GM12878 (cell line): Measurements from ENCODE around the gene THY1. TPM values are rescaled to one million over a fixed set of nuclear protein-coding genes. Genes with fewer than 3 reads are reported as not detected.

Experiments used
- ATAC-seq: fragments of 200-7000 bp; cut with Tn5 transposase; 3 replicates; pipeline ENCODE4 v1.9.1; 2020; ENCODE audit warnings: mild to moderate bottlenecking, moderate library complexity
- BruUV-seq: library from RNA; stranded (reverse); fragments of 400-500 nt; replicated peaks from 2 replicates; lab custom pipeline; 2021; lab: Mats Ljungman, UMichigan
- CTCF ChIA-PET: fragments of 300-600 bp; sonication (Branson Sonifier 250); formaldehyde crosslinking; extraction: SDS; loops from one replicate; lab custom pipeline; 2021; ENCODE audit warnings: inconsistent platforms; lab: Yijun Ruan, JAX
- POLR2A ChIA-PET: fragments of 350-600 bp; formaldehyde crosslinking; extraction: SDS; loops from one replicate; lab custom pipeline; 2021; ENCODE audit warnings: inconsistent platforms; lab: Charles Lee
- RAD21 ChIA-PET: fragments of 300-600 bp; sonication (Branson Sonifier 250); formaldehyde crosslinking; loops from one replicate; lab custom pipeline; 2023; ENCODE audit warnings: antibody characterized with exemption; ENCODE audit not compliant: unreplicated experiment; lab: Charles Lee
- SMC1A ChIA-PET: fragments of 300-600 bp; sonication (Branson Sonifier 250); formaldehyde crosslinking; loops from one replicate; lab custom pipeline; 2023; ENCODE audit not compliant: unreplicated experiment, uncharacterized antibody; lab: Charles Lee
- DNase-seq: peaks from one replicate; pipeline ENCODE4 v3.0.0-alpha.2; 2011; ENCODE audit warnings: low read depth, low spot score
- FAIRE-seq: peaks from 3 replicates; lab custom pipeline; 2011; peaks lifted over from hg19 to GRCh38; lab: Jason Lieb, UNC
- H2AFZ ChIP-seq: 2 replicates; pipeline ENCODE4 v1.6.0; 2011; ENCODE audit warnings: low read depth, low read length, control low read depth; ENCODE audit not compliant: control insufficient read depth
- H3K27ac ChIP-seq: 2 replicates; pipeline ENCODE4 v1.5.1; 2011; ENCODE audit warnings: control low read depth; ENCODE audit not compliant: control insufficient read depth, insufficient read depth
- H3K27me3 ChIP-seq, 2 experiments: replicated peaks in 1 of 2; 2 replicates each; pipeline versions ENCODE4 v1.6.0 to v1.6.1; 2011; ENCODE audit warnings: low read length in 1 of 2; ENCODE audit not compliant: control insufficient read depth in 2 of 2, insufficient read depth in 2 of 2
- H3K36me3 ChIP-seq, 2 experiments: 2 replicates each; pipeline ENCODE4 v1.5.1; 2011; ENCODE audit warnings: low read length in 1 of 2; ENCODE audit not compliant: control insufficient read depth in 2 of 2, insufficient read depth in 2 of 2
- H3K4me1 ChIP-seq: 2 replicates; pipeline ENCODE4 v1.6.1; 2011; ENCODE audit warnings: mild to moderate bottlenecking, low read length, moderate library complexity, mixed read lengths; ENCODE audit not compliant: control insufficient read depth, insufficient read depth
- H3K4me2 ChIP-seq: 2 replicates; pipeline ENCODE4 v1.6.0; 2011; ENCODE audit warnings: control low read depth; ENCODE audit not compliant: control insufficient read depth, insufficient read depth
- H3K4me3 ChIP-seq: fragments of 200-600 bp; sonication (generic); 2 replicates; pipeline ENCODE4 v1.5.1; 2016
- H3K79me2 ChIP-seq: 2 replicates; pipeline ENCODE4 v1.6.0; 2011; ENCODE audit warnings: low read length; ENCODE audit not compliant: control insufficient read depth, insufficient read depth
- H3K9ac ChIP-seq: 2 replicates; pipeline ENCODE4 v1.8.0; 2011; ENCODE audit warnings: low read length, control low read depth, mixed read lengths; ENCODE audit not compliant: control insufficient read depth, insufficient read depth
- H3K9me3 ChIP-seq: replicated peaks from 3 replicates; pipeline ENCODE4 v1.5.1; 2011; ENCODE audit warnings: mild to moderate bottlenecking, low read length; ENCODE audit not compliant: control insufficient read depth, insufficient read depth
- H4K20me1 ChIP-seq: 2 replicates; pipeline ENCODE4 v1.6.0; 2011; ENCODE audit not compliant: control insufficient read depth, insufficient read depth
- BACH1 ChIP-seq: fragments of 450-650 bp; IDR thresholded peaks from 2 replicates; pipeline ENCODE4 v1.6.1; 2017; ENCODE audit warnings: mild to moderate bottlenecking, borderline replicate concordance
- CBFB ChIP-seq: IDR thresholded peaks from 2 replicates; pipeline ENCODE4 v1.6.1; 2016; ENCODE audit warnings: antibody characterized with exemption, low read depth
- ETV6 ChIP-seq, 2 experiments: fragments of 450-650 bp in 1 of 2; IDR thresholded peaks in 1 of 2; conservative IDR thresholded peaks in 1 of 2; 2 replicates each; pipeline ENCODE4 v1.6.1; 2014; ENCODE audit warnings: antibody characterized with exemption in 1 of 2, borderline replicate concordance in 1 of 2, low read depth in 1 of 2, mild to moderate bottlenecking in 1 of 2, moderate library complexity in 1 of 2
- MEF2B ChIP-seq: fragments of 450-650 bp; IDR thresholded peaks from 2 replicates; pipeline ENCODE4 v1.6.1; 2018; ENCODE audit warnings: mild to moderate bottlenecking, moderate library complexity; ENCODE audit not compliant: partially characterized antibody, poor library complexity, severe bottlenecking
- MXI1 ChIP-seq: fragments of 150-350 bp; IDR thresholded peaks from 2 replicates; pipeline ENCODE4 v1.6.1; 2011; ENCODE audit warnings: low read depth, mild to moderate bottlenecking, inconsistent platforms, low read length, improper control_type of control experiment
- MYB ChIP-seq: fragments of 150-350 bp; IDR thresholded peaks from 2 replicates; pipeline ENCODE4 v1.6.1; 2014; ENCODE audit warnings: mild to moderate bottlenecking, low read depth, low read length, borderline replicate concordance
- SUZ12 ChIP-seq: fragments of 200-600 bp; sonication (generic); IDR thresholded peaks from one replicate; pipeline ENCODE4 v1.6.1; 2018; ENCODE audit warnings: antibody characterized with exemption, mild to moderate bottlenecking; ENCODE audit not compliant: unreplicated experiment
- WGBS: methylation state at CpG from one replicate; pipeline ENCODE4 v1.1.6; 2016; ENCODE audit warnings: low lambda C conversion rate; ENCODE audit not compliant: insufficient replicate concordance, insufficient coverage; ENCODE audit errors: missing lambda C conversion rate; 5-methylcytosine and 5-hydroxymethylcytosine counted together
- in situ Hi-C: fragments of 300-500 bp; cut with MboI; formaldehyde crosslinking; loops from 9 replicates; pipeline ENCODE4 v1.14.3; 2018; ENCODE audit warnings: mixed read lengths
- intact Hi-C: fragments of 100-400 bp; cut with micrococcal nuclease; formaldehyde crosslinking; loops from one replicate; pipeline ENCODE4 v1.14.2; 2022; ENCODE audit not compliant: unreplicated experiment
- polyA plus RNA-seq, 11 experiments: library from polyadenylated mRNA; depleted of rRNA in 4 of 11; unstranded in 6 of 11; stranded (reverse) in 5 of 11; fragments of >200 nt; fragmentation: Nextera tagmentation in 4 of 11; fragmentation: Illumina TruSeq in 1 of 11; extraction: Ambion mirVana in 4 of 11; extraction: Trizol in 1 of 11; gene quantifications; 1 replicate in 1 of 11; 2 replicates in 10 of 11; pipeline versions ENCODE4 v1.2.1 to v1.2.3, GENCODE V29; 2011 to 2016; ENCODE audit warnings: inconsistent platforms in 2 of 11, missing spikeins in 2 of 11, low read depth in 1 of 11
- total RNA-seq, 4 experiments: library from RNA; depleted of rRNA in 3 of 4; stranded (reverse); fragments of >200 nt in 3 of 4; fragmentation: Illumina TruSeq in 1 of 4; extraction: Trizol in 1 of 4; gene quantifications; 2 replicates each; pipeline versions ENCODE4 v1.2.1 to v1.2.3, GENCODE V29; 2013 to 2021
- TF ChIP-seq, protein P1 (sequence below): fragments of 450-650 bp; IDR thresholded peaks from 2 replicates; pipeline ENCODE4 v1.6.1; 2016; ENCODE audit warnings: mild to moderate bottlenecking
- TF ChIP-seq, protein P2 (sequence below): fragments of 450-650 bp; IDR thresholded peaks from 2 replicates; pipeline ENCODE4 v1.6.1; 2018; ENCODE audit warnings: borderline replicate concordance, mild to moderate bottlenecking; ENCODE audit not compliant: partially characterized antibody

THY1 gene
- total and polyA plus RNA-seq, 10 of the 15 experiments (the other 5 are each of a cell fraction or from before 2014, with no cell fraction given) = 0.86 to 20.1 (median 3.2) TPM

DNA sequence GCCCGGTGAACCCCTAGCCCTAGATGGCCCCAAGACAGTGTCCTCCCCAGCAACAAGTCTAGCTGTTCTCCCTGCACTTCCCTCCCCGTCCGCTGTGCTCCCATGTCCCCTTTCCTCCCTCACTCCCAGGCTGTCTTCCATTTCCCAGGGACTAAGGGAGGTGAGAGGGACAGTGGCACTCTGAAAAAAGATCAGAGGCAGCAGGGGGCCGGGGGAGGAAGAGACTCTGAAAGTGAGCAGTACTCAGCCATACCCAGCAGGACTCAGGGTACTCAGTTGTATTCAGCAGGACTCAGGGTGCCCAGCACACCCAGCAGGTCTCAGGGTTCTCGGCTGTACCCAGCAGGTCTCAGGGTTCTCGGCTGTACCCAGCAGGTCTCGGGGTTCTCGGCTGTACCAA is 48.4 kb upstream of the THY1 start:
- peaks cover 0 to 1% of the 10 kb centered on the region in 2 experiments; a peak in 1 of 4 replicates for H3K27me3 ChIP-seq
- RAD21 ChIA-PET = no interaction called here
- H3K9me3 ChIP-seq = no peaks in the 10 kb centered on the region
- H3K27ac ChIP-seq = no peak overlapping the region
- intact Hi-C loops (loop anchor here (5.0 kb wide), 1 partner anchor 134 kb away; no protein-coding TSS in a partner anchor), in situ Hi-C loops (loop anchor here (5.0 kb wide), 1 partner anchor 114 kb away; no protein-coding TSS in a partner anchor)
- no peaks in the 10 kb centered on the region for H3K36me3 ChIP-seq
- SMC1A ChIA-PET = no interaction called here
- H3K79me2 ChIP-seq = no peaks in the 10 kb centered on the region
- no peak for FAIRE-seq
- DNase-seq = no peak
- no peak overlapping the region for H3K4me3 ChIP-seq
- H4K20me1 ChIP-seq = no peaks in the 10 kb centered on the region
- CTCF ChIA-PET = interaction anchor here (2.5 kb wide), 1 partner anchor 116 kb away, joined by 8 read pairs; no protein-coding TSS in a partner anchor
- WGBS = 10% methylated on average over 8 of the region's 8 CpGs
- BruUV-seq = no TSS peak
- no peak overlapping the region for H3K9ac ChIP-seq
- no peak overlapping the region for H2AFZ ChIP-seq
- no peak for TF ChIP-seq CBFB
- POLR2A ChIA-PET = interaction anchor here (0.7 kb wide), 1 partner anchor 817 kb away, joined by 3 read pairs; no protein-coding TSS in a partner anchor
- H3K4me2 ChIP-seq = no peak overlapping the region
- ATAC-seq = no peak
- H3K4me1 ChIP-seq = no peaks in the 10 kb centered on the region

DNA sequence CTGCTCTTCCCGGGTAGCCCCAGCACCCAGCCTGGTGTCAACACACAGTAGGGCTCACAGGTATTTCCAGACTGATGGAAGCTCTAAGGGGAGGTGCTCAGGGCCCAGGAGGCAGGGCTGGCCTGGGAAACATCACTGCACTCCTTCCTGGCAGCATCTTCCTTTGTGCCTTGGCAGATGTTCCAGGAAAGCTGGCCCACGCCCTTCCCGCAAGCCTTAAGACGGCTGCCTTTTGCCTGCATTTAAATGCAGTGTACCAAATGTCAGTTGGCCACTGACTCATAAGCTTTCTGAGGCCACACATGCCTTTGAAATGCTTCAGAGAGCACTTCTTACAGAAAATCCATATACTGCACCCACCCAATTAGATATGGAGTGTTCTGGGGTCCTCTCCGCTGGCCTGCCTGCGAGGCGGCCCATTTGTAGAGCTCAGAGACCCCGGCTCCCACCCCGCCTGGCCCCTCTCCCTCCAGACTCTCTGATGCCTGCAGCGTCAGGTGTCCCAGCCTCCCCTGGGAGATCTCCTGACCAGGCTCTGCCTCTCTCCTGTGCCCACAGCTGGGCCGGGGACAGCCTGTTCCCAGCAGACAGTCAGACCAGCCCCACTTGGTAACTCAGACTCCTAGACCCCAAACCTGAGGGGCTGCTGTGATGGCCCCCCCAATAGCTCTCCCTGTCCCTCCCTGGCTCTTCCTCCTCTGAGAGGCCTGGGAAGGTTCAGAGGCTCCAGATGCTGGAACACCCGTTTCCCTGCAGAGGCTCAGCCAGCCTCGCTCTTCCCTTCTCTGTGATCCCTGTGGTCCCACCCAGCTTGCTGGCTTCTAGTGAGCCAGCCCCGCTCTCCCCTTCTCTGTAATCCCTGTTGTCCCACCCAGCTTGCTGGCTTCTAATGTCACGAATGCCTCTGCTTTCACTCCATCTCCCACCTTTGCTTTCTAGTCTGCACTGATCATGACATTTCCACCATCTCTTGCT is 47.6 kb upstream of the THY1 start:
- Histone ChIP-seq H2AFZ (no peak overlapping the region), H3K27ac (no peak overlapping the region), H4K20me1 (no peaks in the 10 kb centered on the region), H3K9me3 (no peaks in the 10 kb centered on the region), H3K4me2 (no peak overlapping the region), H3K36me3 (no peaks in the 10 kb centered on the region), H3K79me2 (no peaks in the 10 kb centered on the region), H3K4me3 (no peak overlapping the region), H3K9ac (no peak overlapping the region), H3K27me3 (peaks cover 0 to 1% of the 10 kb centered on the region in 2 experiments; a peak in 1 of 4 replicates), H3K4me1 (no peaks in the 10 kb centered on the region)
- no peak for DNase-seq
- FAIRE-seq = no peak
- 14% methylated on average over 15 of the region's 15 CpGs for WGBS
- ChIA-PET SMC1A (no interaction called here), RAD21 (no interaction called here), POLR2A (no interaction called here), CTCF (interaction anchor here (0.7 to 2.5 kb wide), 4 partner anchors 84 to 131 kb away, joined by 3 to 8 read pairs (median 4); no protein-coding TSS in a partner anchor)
- BruUV-seq = no TSS peak
- ATAC-seq = no peak
- intact Hi-C loops = loop anchor here (5.0 kb wide), 1 partner anchor 133 kb away; no protein-coding TSS in a partner anchor
- in situ Hi-C loops = loop anchor here (5.0 kb wide), 1 partner anchor 113 kb away; no protein-coding TSS in a partner anchor
- TF ChIP-seq, protein P1, sequence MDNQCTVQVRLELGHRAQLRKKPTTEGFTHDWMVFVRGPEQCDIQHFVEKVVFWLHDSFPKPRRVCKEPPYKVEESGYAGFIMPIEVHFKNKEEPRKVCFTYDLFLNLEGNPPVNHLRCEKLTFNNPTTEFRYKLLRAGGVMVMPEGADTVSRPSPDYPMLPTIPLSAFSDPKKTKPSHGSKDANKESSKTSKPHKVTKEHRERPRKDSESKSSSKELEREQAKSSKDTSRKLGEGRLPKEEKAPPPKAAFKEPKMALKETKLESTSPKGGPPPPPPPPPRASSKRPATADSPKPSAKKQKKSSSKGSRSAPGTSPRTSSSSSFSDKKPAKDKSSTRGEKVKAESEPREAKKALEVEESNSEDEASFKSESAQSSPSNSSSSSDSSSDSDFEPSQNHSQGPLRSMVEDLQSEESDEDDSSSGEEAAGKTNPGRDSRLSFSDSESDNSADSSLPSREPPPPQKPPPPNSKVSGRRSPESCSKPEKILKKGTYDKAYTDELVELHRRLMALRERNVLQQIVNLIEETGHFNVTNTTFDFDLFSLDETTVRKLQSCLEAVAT = no peak
- TF ChIP-seq MEF2B = no peak
- no peak for TF ChIP-seq MYB
- TF ChIP-seq ETV6 (conservative IDR thresholded peaks at IDR 0.05 in 1 of 2, IDR thresholded peaks at IDR 0.05 in 1 of 2; ENCODE audit: borderline replicate concordance in 1 of 2, low read depth in 1 of 2) = no peak
- no peak for TF ChIP-seq MXI1
- TF ChIP-seq SUZ12 = no peak
- TF ChIP-seq BACH1 = no peak
- TF ChIP-seq, protein P2, sequence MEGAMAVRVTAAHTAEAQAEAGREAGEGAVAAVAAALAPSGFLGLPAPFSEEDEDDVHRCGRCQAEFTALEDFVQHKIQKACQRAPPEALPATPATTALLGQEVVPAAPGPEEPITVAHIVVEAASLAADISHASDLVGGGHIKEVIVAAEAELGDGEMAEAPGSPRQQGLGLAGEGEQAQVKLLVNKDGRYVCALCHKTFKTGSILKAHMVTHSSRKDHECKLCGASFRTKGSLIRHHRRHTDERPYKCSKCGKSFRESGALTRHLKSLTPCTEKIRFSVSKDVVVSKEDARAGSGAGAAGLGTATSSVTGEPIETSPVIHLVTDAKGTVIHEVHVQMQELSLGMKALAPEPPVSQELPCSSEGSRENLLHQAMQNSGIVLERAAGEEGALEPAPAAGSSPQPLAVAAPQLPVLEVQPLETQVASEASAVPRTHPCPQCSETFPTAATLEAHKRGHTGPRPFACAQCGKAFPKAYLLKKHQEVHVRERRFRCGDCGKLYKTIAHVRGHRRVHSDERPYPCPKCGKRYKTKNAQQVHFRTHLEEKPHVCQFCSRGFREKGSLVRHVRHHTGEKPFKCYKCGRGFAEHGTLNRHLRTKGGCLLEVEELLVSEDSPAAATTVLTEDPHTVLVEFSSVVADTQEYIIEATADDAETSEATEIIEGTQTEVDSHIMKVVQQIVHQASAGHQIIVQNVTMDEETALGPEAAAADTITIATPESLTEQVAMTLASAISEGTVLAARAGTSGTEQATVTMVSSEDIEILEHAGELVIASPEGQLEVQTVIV = no peak
